GM19463 (cell line): ENCODE results near the gene MRI1.
"Not testable (repeated sequence)": the region's sequence is repeated elsewhere in the genome, so short reads cannot be mapped to it uniquely, and the experiment has no call there.

Experiments used
- ATAC-seq: cut with Tn5 transposase; IDR thresholded peaks from one replicate; pipeline ENCODE4 v1.9.1; 2021; ENCODE audit warnings: mild to moderate bottlenecking, moderate library complexity; ENCODE audit not compliant: unreplicated experiment

MRI1 gene

DNA sequence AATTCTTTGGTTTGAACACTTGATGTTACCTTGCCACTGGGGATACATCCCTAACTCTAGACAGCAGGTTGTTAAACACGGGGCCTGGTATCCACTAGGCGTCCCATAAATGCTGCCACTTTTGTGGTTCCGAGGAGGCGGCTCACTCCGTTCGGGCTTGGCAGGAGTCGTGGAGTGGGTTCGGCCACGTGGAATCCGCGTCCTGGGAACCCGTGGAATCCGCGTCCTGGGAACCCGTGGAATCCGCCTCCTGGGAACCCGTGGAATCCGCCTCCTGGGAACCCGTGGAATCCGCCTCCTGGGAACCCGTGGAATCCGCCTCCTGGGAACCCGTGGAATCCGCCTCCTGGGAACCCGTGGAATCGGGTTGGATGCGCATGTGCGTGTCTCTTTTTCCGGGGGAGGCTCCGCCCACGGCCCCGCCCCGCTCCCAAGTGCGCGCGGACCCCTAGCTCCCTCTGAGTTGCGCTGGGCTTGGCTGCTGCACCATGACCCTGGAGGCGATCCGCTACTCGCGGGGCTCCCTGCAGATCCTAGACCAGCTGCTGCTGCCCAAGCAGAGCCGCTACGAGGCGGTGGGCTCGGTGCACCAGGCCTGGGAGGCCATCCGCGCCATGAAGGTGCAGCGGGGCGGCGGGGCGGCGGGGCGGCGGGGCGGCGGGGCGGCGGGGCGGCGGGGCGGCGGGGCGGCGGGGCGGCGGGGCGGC lies at the start of gene MRI1:
Gene MRI1, plus strand, starts transcription at position 422 of the 707 bp plus-strand sequence. Its CDS starts 67 bp downstream, at position 489.
- ATAC-seq = peak; percentile 45

- no peak for ATAC-seq
These were observed 47.1 kb upstream of the MRI1 start for GRCh38 chr19:13717194-13717643.

GRCh38 chr19:13718733-13719132 lies 45.6 kb upstream of the MRI1 start:
- no peak for ATAC-seq

GRCh38 chr19:13722146-13722545 lies 42.2 kb upstream of the MRI1 start:
- no peak for ATAC-seq

DNA sequence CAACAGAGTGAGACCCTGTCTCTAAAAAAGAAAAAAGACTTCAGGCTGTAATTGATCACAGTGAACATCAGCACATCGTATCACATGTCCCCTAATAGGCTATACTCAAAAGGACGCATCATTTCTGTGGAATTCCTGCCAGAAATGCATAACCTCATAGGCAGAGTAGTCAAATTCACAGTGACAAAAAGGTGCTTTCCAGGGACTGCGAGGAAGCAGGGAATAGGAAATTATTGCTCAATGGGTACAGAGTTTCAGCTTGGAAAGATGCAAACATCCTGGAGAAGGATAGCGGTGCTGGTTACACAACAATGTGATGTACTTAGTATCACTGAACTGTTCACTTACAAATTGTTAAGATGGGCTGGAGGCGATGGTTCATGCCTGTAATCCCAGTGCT lies 41.1 kb upstream of the MRI1 start:
- no peak for ATAC-seq

DNA sequence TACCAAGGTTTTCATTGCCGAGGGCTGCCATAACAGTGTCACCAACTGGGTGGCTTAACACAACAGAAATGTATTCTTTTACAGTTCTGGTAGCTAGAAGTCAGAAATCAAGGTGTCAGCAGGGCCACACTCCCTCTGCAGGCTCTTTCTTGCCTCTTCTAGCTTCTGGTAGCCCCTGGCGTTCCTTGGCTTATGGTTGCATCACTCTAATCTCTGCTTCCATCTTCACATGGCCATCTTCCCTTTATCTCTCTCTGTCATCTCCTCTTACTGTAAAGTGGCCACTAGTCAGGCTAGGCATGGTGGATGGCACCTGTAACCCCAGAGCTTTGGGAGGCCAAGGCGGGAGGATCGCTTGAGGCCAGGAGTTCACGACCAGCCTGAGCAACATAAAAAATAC lies 38.0 kb upstream of the MRI1 start:
- ATAC-seq = no peak

- ATAC-seq = no peak
These were observed 36.5 kb upstream of the MRI1 start for GRCh38 chr19:13727798-13728197.

- no peak for ATAC-seq
These were observed 34.5 kb upstream of the MRI1 start for GRCh38 chr19:13729859-13730258.

GRCh38 chr19:13731147-13731964 lies 33.0 kb upstream of the MRI1 start:
- peak; percentile 95 for ATAC-seq

- ATAC-seq = no peak
These were observed 32.0 kb upstream of the MRI1 start for GRCh38 chr19:13732337-13732736.

- ATAC-seq = no peak
These were observed 29.6 kb upstream of the MRI1 start for GRCh38 chr19:13734751-13735150.

- no peak for ATAC-seq
These were observed 26.2 kb upstream of the MRI1 start for GRCh38 chr19:13738073-13738472.

DNA sequence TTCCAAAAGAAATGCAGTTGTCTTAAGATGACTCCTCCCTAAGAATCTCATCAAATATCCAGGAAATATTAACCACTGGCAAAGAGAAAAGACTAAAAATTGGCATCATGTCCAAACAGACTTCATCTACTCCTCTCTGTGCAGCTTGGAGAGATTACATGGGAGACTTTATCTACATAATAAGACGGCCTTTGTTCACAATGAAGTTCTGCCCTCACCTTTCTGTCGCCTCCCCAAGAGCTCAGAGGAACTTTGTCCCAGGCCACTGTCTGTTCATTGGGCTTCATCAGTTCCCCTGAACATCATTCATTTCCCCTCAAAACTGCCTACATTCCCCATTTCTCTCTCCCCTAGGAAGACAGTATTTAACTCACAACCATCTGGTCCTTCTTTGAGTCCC lies 22.4 kb upstream of the MRI1 start:
- ATAC-seq = no peak

GRCh38 chr19:13742756-13743155 lies 21.6 kb upstream of the MRI1 start:
- ATAC-seq = no peak

DNA sequence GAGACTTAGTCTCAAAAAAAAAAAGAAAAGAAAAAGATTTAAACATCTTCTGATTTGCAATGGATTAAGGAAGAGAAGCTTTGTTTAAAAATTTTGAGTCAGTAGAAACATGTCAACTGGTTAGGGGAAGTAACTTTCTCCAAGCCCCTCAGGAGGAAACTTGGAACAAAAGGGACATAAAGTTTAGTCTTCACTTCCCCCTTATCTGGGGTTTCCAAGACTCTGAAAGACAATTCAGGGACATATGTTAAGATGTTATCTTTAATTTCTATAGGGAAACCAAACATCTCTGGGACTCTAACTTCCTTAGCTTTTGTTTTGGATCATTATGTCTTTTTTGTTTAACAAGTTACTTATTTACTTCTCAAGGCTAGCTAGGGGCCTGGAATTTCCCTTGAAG lies 20.1 kb upstream of the MRI1 start:
- ATAC-seq = no peak

- no peak for ATAC-seq
These were observed 17.2 kb upstream of the MRI1 start for GRCh38 chr19:13747098-13747453.

DNA sequence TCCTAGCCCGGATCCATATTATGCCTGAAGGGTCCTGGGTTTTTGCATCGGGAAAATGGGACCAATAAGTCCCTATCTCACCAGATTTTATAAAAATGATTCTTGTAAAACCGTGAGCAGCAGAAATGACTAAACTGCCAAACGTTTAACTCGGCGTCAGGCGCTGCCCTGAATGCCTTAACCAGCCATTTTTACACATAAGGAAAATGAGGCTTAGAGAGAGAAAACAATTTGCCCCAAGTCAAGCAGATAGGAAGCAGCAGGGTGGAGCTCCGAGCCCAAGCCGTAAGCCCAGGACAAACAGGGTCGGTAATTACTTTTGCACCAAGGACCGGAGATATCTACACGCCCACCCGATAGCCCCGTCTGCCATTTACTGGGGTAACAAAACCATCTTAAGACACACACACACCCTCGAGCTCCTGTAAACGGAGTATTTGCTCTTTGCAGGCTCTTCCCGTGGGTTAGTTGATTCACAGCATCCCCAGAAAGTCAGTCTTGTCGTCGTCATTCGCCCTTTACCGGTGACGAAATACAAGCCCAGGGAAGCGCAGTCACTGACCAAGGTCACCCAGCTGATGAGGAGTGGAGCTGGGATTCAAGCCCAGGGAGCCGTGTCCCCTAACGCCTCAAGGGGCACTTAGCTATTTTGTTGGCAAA lies 16.0 kb upstream of the MRI1 start:
- ATAC-seq = no peak

- ATAC-seq = no peak
These were observed 12.9 kb upstream of the MRI1 start for GRCh38 chr19:13751436-13751835.

DNA sequence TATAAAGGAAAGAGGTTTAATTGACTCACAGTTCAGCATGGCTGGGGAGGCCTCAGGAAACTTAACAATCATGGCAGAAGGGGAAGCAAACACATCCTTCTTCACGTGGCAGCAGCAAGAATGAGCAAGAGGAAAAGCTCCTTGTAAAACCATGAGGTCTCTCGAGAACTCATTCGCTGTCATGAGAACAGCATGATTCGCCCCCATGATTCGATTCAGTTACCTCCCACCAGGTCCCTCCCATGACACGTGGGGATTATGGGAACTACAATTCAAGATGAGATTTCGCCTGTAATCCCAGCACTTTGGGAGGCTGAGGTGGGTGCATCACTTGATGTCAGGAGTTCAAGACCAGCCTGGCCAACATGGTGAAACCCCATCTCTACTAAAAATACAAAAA lies 10.7 kb upstream of the MRI1 start:
- ATAC-seq = not testable (repeated sequence)

- no peak for ATAC-seq
These were observed 8.1 kb upstream of the MRI1 start for GRCh38 chr19:13756210-13756609.

DNA sequence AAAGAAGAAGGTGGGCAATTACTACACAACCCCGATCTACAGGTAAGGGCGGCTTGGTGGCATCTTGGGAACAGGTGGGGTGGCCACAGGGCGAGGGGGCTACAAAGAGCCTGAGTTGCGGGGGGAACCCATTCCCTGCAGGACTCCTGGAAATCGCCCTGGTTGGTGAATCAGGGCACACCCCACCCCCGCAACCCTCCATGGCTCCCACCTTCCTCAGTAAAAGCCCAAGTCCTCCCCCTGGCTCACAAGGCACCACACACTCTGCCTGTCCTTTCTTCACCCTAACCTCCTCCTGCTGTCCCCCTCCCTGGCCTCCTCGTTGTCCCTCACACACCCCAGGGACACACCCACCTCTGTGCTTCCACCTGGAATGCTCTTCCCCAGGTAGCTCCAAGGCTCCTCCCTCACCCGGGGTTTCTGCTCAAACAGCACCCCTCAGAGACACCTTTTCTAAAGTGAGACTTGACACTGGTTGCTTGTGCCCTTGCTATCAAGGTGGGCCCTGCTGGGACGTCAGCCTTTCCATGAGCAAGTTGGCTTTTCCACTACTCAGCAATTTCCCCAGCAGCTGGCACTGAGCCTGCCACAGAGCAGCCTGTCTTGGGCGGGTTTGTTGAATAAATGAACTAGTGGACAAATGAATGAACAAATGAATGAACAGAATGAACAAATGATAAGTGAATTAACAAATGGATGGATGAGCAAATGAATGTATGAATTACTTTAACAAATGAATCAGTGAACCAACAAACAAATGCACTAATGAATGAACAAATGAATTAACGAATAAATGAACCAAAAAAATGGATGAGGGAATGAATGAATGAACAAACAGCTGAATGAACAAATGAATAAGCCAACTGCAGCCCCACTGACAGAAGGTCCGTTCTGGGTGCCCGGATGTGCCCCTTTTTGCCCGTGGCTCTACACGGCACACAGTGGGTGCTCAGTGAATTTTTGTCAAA lies 6.2 kb upstream of the MRI1 start:
- ATAC-seq = no peak
